Naive thymus-derived CD4-positive, alpha-beta T cell (primary cell): ENCODE results near the gene STAT6. TPM values are rescaled to one million over a fixed set of nuclear protein-coding genes. Genes with fewer than 3 reads are reported as not detected.
A peak's percentile ranks its signal among the peaks of the same experiment; 100 is the strongest.

Experiments used
- ATAC-seq: fragments of 150-1000 bp; cut with Tn5 transposase; 2 replicates; pipeline ENCODE4 v1.10.0; 2021; ENCODE audit warnings: mild to moderate bottlenecking, moderate library complexity
- CTCF ChIA-PET: fragments of 350-600 bp; sonication (Branson Sonifier 250); formaldehyde crosslinking; loops from one replicate; lab custom pipeline; 2021; ENCODE audit warnings: antibody characterized with exemption; lab: Charles Lee
- POLR2A ChIA-PET: fragments of 350-600 bp; sonication (Branson Sonifier 250); formaldehyde crosslinking; loops from one replicate; lab custom pipeline; 2021; ENCODE audit warnings: antibody characterized with exemption, inconsistent platforms; lab: Charles Lee
- DNase-seq, 9 donors: peaks; one replicate each; pipeline versions ENCODE4 v3.0.0 to v3.0.0-alpha.2; 2020 to 2022; ENCODE audit warnings: mixed read lengths in 1 of 9
- H3K27ac ChIP-seq: one replicate; pipeline ENCODE4 v1.7.0; 2013; ENCODE audit warnings: mild to moderate bottlenecking, low read depth, low read length, moderate library complexity
- H3K27me3 ChIP-seq, 2 donors: one replicate each; pipeline ENCODE4 v1.7.0; 2013; ENCODE audit warnings: low read length in 2 of 2, mild to moderate bottlenecking in 2 of 2, moderate library complexity in 2 of 2; ENCODE audit not compliant: control insufficient read depth in 2 of 2, insufficient read depth in 2 of 2
- H3K36me3 ChIP-seq, 3 experiments: 1 replicate in 2 of 3; 2 replicates in 1 of 3; pipeline ENCODE4 v1.7.0; 2013; ENCODE audit warnings: low read length in 3 of 3, mild to moderate bottlenecking in 3 of 3, moderate library complexity in 1 of 3; ENCODE audit not compliant: insufficient read depth in 3 of 3, control insufficient read depth in 2 of 3
- H3K4me1 ChIP-seq, 2 donors: one replicate each; pipeline ENCODE4 v1.7.0; 2013; ENCODE audit warnings: low read length in 2 of 2, mild to moderate bottlenecking in 2 of 2, moderate library complexity in 1 of 2; ENCODE audit not compliant: control insufficient read depth in 2 of 2, insufficient read depth in 2 of 2
- H3K4me3 ChIP-seq: 2 replicates; pipeline ENCODE4 v1.7.0; 2013; ENCODE audit warnings: mild to moderate bottlenecking, low read length
- H3K9me3 ChIP-seq, 3 experiments: 1 replicate in 2 of 3; 2 replicates in 1 of 3; pipeline ENCODE4 v1.7.0; 2013; ENCODE audit warnings: low read length in 3 of 3; ENCODE audit not compliant: control insufficient read depth in 2 of 3
- H3K27ac Mint-ChIP-seq, 9 donors: one replicate each; pipeline ENCODE4 v1.8.0; 2020 to 2022; ENCODE audit warnings: mixed read lengths in 9 of 9, mild to moderate bottlenecking in 8 of 9, moderate library complexity in 5 of 9, inconsistent platforms in 2 of 9
- H3K27me3 Mint-ChIP-seq, 5 donors: one replicate each; pipeline ENCODE4 v1.8.0; 2021 to 2022; ENCODE audit warnings: mixed read lengths in 5 of 5, mild to moderate bottlenecking in 1 of 5
- H3K36me3 Mint-ChIP-seq, 5 donors: one replicate each; pipeline ENCODE4 v1.8.0; 2020 to 2022; ENCODE audit warnings: mixed read lengths in 5 of 5, mild to moderate bottlenecking in 3 of 5, inconsistent platforms in 1 of 5
- H3K4me1 Mint-ChIP-seq, 7 donors: one replicate each; pipeline ENCODE4 v1.8.0; 2020 to 2022; ENCODE audit warnings: mixed read lengths in 7 of 7, mild to moderate bottlenecking in 3 of 7, inconsistent platforms in 1 of 7
- H3K4me3 Mint-ChIP-seq, 10 donors: one replicate each; pipeline ENCODE4 v1.8.0; 2020 to 2022; ENCODE audit warnings: mild to moderate bottlenecking in 10 of 10, mixed read lengths in 10 of 10, moderate library complexity in 6 of 10, inconsistent platforms in 2 of 10
- H3K9me3 Mint-ChIP-seq, 11 donors: one replicate each; pipeline ENCODE4 v1.8.0; 2020 to 2022; ENCODE audit warnings: mixed read lengths in 11 of 11, mild to moderate bottlenecking in 4 of 11, inconsistent platforms in 1 of 11, moderate library complexity in 1 of 11
- intact Hi-C, 2 donors: fragments of 100-400 bp; cut with micrococcal nuclease; formaldehyde crosslinking; loops; one replicate each; pipeline ENCODE4 v1.15.1; 2023
- polyA plus RNA-seq, 2 donors: library from polyadenylated mRNA; unstranded; fragments of 300-500 nt; fragmentation: Illumina TruSeq; gene quantifications; one replicate each; pipeline ENCODE4 v1.2.3, GENCODE V29; 2021
- total RNA-seq, 6 experiments: library from RNA in 5 of 6; stranded (reverse) in 5 of 6; gene quantifications; 1 replicate in 5 of 6; 2 replicates in 1 of 6; pipeline ENCODE4 v1.2.3 and lab custom pipeline; 2021 to 2026

The STAT6 gene
- total and polyA plus RNA-seq, 7 experiments from 2014 or later: 99.3 to 403 (median 231) TPM

GRCh38 chr12:57157588-57158173, 46.5 kb upstream of the STAT6 start:
- Histone ChIP-seq H3K9me3 (no peaks in the 10 kb centered on the region), H3K27ac (no peak overlapping the region), H3K4me1 (no peaks in the 10 kb centered on the region), H3K4me3 (no peak overlapping the region), H3K36me3 (peaks cover 0 to 6% (median 0%) of the 10 kb centered on the region in 3 experiments), H3K27me3 (no peaks in the 10 kb centered on the region)
- DNase-seq (no peak), ATAC-seq (peak; percentile 75)
- POLR2A ChIA-PET: no interaction called here
- Mint-ChIP-seq H3K4me3 (peak overlapping the region in 1 of 10 donors; percentile 35), H3K36me3 (peaks cover 0 to 36% (median 15%) of the 10 kb centered on the region in 5 donors), H3K4me1 (peaks cover 0 to 24% (median 5%) of the 10 kb centered on the region in 7 donors), H3K27me3 (no peaks in the 10 kb centered on the region), H3K27ac (peak overlapping the region in 1 of 9 donors; percentile 5), H3K9me3 (no peaks in the 10 kb centered on the region)
- intact Hi-C loops: no loop called here
- CTCF ChIA-PET: interaction anchor here (0.6 kb wide), 1 partner anchor 46 kb away, joined by 3 read pairs; no protein-coding TSS in a partner anchor

GRCh38 chr12:57156701-57157403, 45.7 kb upstream of the STAT6 start:
- ChIA-PET CTCF (interaction anchor here (0.6 kb wide), 1 partner anchor 45 kb away, joined by 3 read pairs; no protein-coding TSS in a partner anchor), POLR2A (no interaction called here)
- intact Hi-C loops: no loop called here
- H3K4me1 Mint-ChIP-seq: peaks cover 0 to 23% (median 5%) of the 10 kb centered on the region in 7 donors
- Histone ChIP-seq H3K4me1 (no peaks in the 10 kb centered on the region), H3K9me3 (no peaks in the 10 kb centered on the region), H3K27me3 (no peaks in the 10 kb centered on the region), H3K4me3 (no peak overlapping the region), H3K36me3 (peaks cover 0 to 4% (median 0%) of the 10 kb centered on the region in 3 experiments), H3K27ac (no peak overlapping the region)
- ATAC-seq (no peak), DNase-seq (no peak)
- no peak overlapping the region for H3K4me3 Mint-ChIP-seq
- peaks cover 0 to 30% (median 12%) of the 10 kb centered on the region in 5 donors for H3K36me3 Mint-ChIP-seq
- H3K9me3 Mint-ChIP-seq: no peaks in the 10 kb centered on the region
- H3K27me3 Mint-ChIP-seq: no peaks in the 10 kb centered on the region
- no peak overlapping the region for H3K27ac Mint-ChIP-seq

GRCh38 chr12:57154804-57155434, 43.8 kb upstream of the STAT6 start:
- Mint-ChIP-seq H3K4me1 (peaks cover 0 to 19% (median 5%) of the 10 kb centered on the region in 7 donors), H3K27ac (no peak overlapping the region), H3K27me3 (no peaks in the 10 kb centered on the region), H3K9me3 (no peaks in the 10 kb centered on the region), H3K4me3 (no peak overlapping the region), H3K36me3 (peaks cover 0 to 24% (median 5%) of the 10 kb centered on the region in 5 donors)
- H3K27ac ChIP-seq: no peak overlapping the region
- DNase-seq: no peak
- H3K4me3 ChIP-seq: no peak overlapping the region
- H3K4me1 ChIP-seq: no peaks in the 10 kb centered on the region
- H3K9me3 ChIP-seq: no peaks in the 10 kb centered on the region
- intact Hi-C loops: no loop called here
- no peak for ATAC-seq
- no peaks in the 10 kb centered on the region for H3K36me3 ChIP-seq
- POLR2A ChIA-PET: no interaction called here
- H3K27me3 ChIP-seq: no peaks in the 10 kb centered on the region
- CTCF ChIA-PET: interaction anchor here (0.6 kb wide), 1 partner anchor 156 kb away, joined by 4 read pairs; no protein-coding TSS in a partner anchor

- no peaks in the 10 kb centered on the region for H3K4me1 ChIP-seq
- no peak for ATAC-seq
- Mint-ChIP-seq H3K9me3 (no peaks in the 10 kb centered on the region), H3K36me3 (peaks cover 0 to 30% (median 5%) of the 10 kb centered on the region in 5 donors), H3K4me3 (no peak overlapping the region), H3K4me1 (peaks cover 0 to 23% (median 5%) of the 10 kb centered on the region in 7 donors), H3K27me3 (no peaks in the 10 kb centered on the region), H3K27ac (no peak overlapping the region)
- intact Hi-C loops: no loop called here
- no peak overlapping the region for H3K27ac ChIP-seq
- no peak overlapping the region for H3K4me3 ChIP-seq
- ChIA-PET CTCF (interaction anchor here (0.6 kb wide), 1 partner anchor 185 kb away, joined by 4 read pairs; no protein-coding TSS in a partner anchor), POLR2A (no interaction called here)
- no peaks in the 10 kb centered on the region for H3K9me3 ChIP-seq
- H3K27me3 ChIP-seq: no peaks in the 10 kb centered on the region
- H3K36me3 ChIP-seq: no peaks in the 10 kb centered on the region
- DNase-seq: no peak
These were observed 42.9 kb upstream of the STAT6 start for GRCh38 chr12:57154076-57154475.

- DNase-seq (no peak), ATAC-seq (no peak)
- Mint-ChIP-seq H3K9me3 (no peaks in the 10 kb centered on the region), H3K27ac (no peak overlapping the region), H3K36me3 (peaks cover 0 to 31% (median 5%) of the 10 kb centered on the region in 5 donors), H3K27me3 (no peaks in the 10 kb centered on the region), H3K4me3 (no peak overlapping the region), H3K4me1 (peaks cover 0 to 23% (median 5%) of the 10 kb centered on the region in 7 donors)
- Histone ChIP-seq H3K9me3 (no peaks in the 10 kb centered on the region), H3K36me3 (no peaks in the 10 kb centered on the region), H3K4me1 (no peaks in the 10 kb centered on the region), H3K4me3 (no peak overlapping the region), H3K27ac (no peak overlapping the region), H3K27me3 (no peaks in the 10 kb centered on the region)
- intact Hi-C loops: no loop called here
- ChIA-PET CTCF (interaction anchor here (0.6 kb wide), 1 partner anchor 186 kb away, joined by 4 read pairs; no protein-coding TSS in a partner anchor), POLR2A (no interaction called here)
These were observed 42.3 kb upstream of the STAT6 start for GRCh38 chr12:57153415-57153997.

- H3K27ac Mint-ChIP-seq: no peak overlapping the region
- no peak overlapping the region for H3K4me3 ChIP-seq
- CTCF ChIA-PET: no interaction called here
- no peak for DNase-seq
- H3K36me3 ChIP-seq: no peaks in the 10 kb centered on the region
- POLR2A ChIA-PET: no interaction called here
- ATAC-seq: no peak
- no peak overlapping the region for H3K4me3 Mint-ChIP-seq
- H3K4me1 Mint-ChIP-seq: peaks cover 0 to 21% (median 3%) of the 10 kb centered on the region in 7 donors
- peaks cover 0 to 31% (median 2%) of the 10 kb centered on the region in 5 donors for H3K36me3 Mint-ChIP-seq
- no peaks in the 10 kb centered on the region for H3K27me3 ChIP-seq
- H3K4me1 ChIP-seq: no peaks in the 10 kb centered on the region
- H3K9me3 ChIP-seq: no peaks in the 10 kb centered on the region
- intact Hi-C loops: no loop called here
- no peak overlapping the region for H3K27ac ChIP-seq
- H3K9me3 Mint-ChIP-seq: no peaks in the 10 kb centered on the region
- no peaks in the 10 kb centered on the region for H3K27me3 Mint-ChIP-seq
These were observed 41.5 kb upstream of the STAT6 start for GRCh38 chr12:57152639-57153038.
